K562 (cell line): ENCODE results near the gene PIH1D1. TPM values are rescaled to one million over a fixed set of nuclear protein-coding genes. Genes with fewer than 3 reads are reported as not detected.

Experiments used
- ATAC-seq: fragments of 200-7000 bp; cut with Tn5 transposase; 3 replicates; pipeline ENCODE4 v1.9.1; 2020; ENCODE audit warnings: moderate library complexity
- BruUV-seq: library from RNA; stranded (reverse); fragments of 400-500 nt; replicated peaks from 2 replicates; lab custom pipeline; 2021; lab: Mats Ljungman, UMichigan
- CTCF ChIA-PET: fragments of 300-600 bp; formaldehyde crosslinking; extraction: SDS; loops from one replicate; lab custom pipeline; 2021; ENCODE audit warnings: low intra/inter-chr PET ratio; lab: Yijun Ruan, JAX
- POLR2A ChIA-PET: fragments of 300-600, 350-650 bp; sonication (Branson Sonifier 250); formaldehyde crosslinking; extraction: SDS; loops from one replicate; lab custom pipeline; 2021; ENCODE audit warnings: antibody characterized with exemption, inconsistent platforms; lab: Yijun Ruan, JAX
- DNase-seq, 4 experiments: peaks; one replicate each; pipeline versions ENCODE4 v3.0.0 to v3.0.0-alpha.2; 2011 to 2018; ENCODE audit warnings: low spot score in 3 of 4, mixed read lengths in 3 of 4; ENCODE audit errors: extremely low read depth in 1 of 4
- FAIRE-seq: peaks from 2 replicates; lab custom pipeline; 2011; peaks lifted over from hg19 to GRCh38; lab: Jason Lieb, UNC
- H2AFZ ChIP-seq: 2 replicates; pipeline ENCODE4 v1.6.0; 2011; ENCODE audit warnings: low read depth, low read length, control low read depth, inconsistent platforms
- H3K27ac ChIP-seq: fragments of 200-600 bp; 3 replicates; pipeline ENCODE4 v1.8.0; 2011; ENCODE audit warnings: low read depth, mild to moderate bottlenecking, control low read depth, inconsistent platforms, low read length, moderate library complexity, mixed read lengths; ENCODE audit errors: extremely low read depth
- H3K27me3 ChIP-seq, 2 experiments: fragments of 300-600 bp in 1 of 2; 2 replicates in 1 of 2; 3 replicates in 1 of 2; pipeline versions ENCODE4 v1.6.0 to v1.8.0; 2011; ENCODE audit warnings: inconsistent platforms in 2 of 2, low read length in 2 of 2, mild to moderate bottlenecking in 1 of 2, mixed read lengths in 1 of 2, moderate library complexity in 1 of 2; ENCODE audit not compliant: control insufficient read depth in 2 of 2, insufficient read depth in 2 of 2
- H3K36me3 ChIP-seq: fragments of 300-600 bp; 3 replicates; pipeline ENCODE4 v1.8.0; 2011; ENCODE audit warnings: mild to moderate bottlenecking, low read length, inconsistent platforms; ENCODE audit not compliant: control insufficient read depth, insufficient read depth
- H3K4me1 ChIP-seq, 2 experiments: fragments of 200-600 bp in 1 of 2; replicated peaks in 1 of 2; 2 replicates in 1 of 2; 3 replicates in 1 of 2; pipeline versions ENCODE4 v1.5.1 to v1.8.0; 2011; ENCODE audit warnings: inconsistent platforms in 2 of 2, low read length in 2 of 2, mild to moderate bottlenecking in 1 of 2, mixed read lengths in 1 of 2, moderate library complexity in 1 of 2; ENCODE audit not compliant: control insufficient read depth in 2 of 2, insufficient read depth in 2 of 2
- H3K4me2 ChIP-seq: 2 replicates; pipeline ENCODE4 v1.6.1; 2011; ENCODE audit warnings: low read length, control low read depth, inconsistent platforms, mixed read lengths; ENCODE audit not compliant: insufficient read depth
- H3K4me3 ChIP-seq: fragments of 200-600 bp; sonication (generic), shearing (Covaris generic); 2 replicates; pipeline ENCODE4 v1.5.1; 2016; ENCODE audit warnings: control low read depth, inconsistent platforms
- H3K79me2 ChIP-seq: fragments of 200-600 bp; 3 replicates; pipeline ENCODE4 v1.8.0; 2011; ENCODE audit warnings: low read length, inconsistent platforms; ENCODE audit not compliant: control insufficient read depth, insufficient read depth
- H3K9ac ChIP-seq, 2 experiments: 2 replicates each; pipeline versions ENCODE4 v1.6.0 to v1.6.1; 2011; ENCODE audit warnings: low read depth in 2 of 2, low read length in 2 of 2, control low read depth in 1 of 2, inconsistent platforms in 1 of 2, mild to moderate bottlenecking in 1 of 2, mixed read lengths in 1 of 2; ENCODE audit not compliant: insufficient read depth in 1 of 2
- H3K9me1 ChIP-seq: one replicate; pipeline ENCODE4 v1.6.0; 2011; ENCODE audit warnings: inconsistent platforms, mild to moderate bottlenecking, low read length, moderate library complexity; ENCODE audit not compliant: control insufficient read depth, insufficient read depth
- H3K9me3 ChIP-seq: replicated peaks from 2 replicates; pipeline ENCODE4 v1.5.1; 2011; ENCODE audit warnings: low read depth, low read length, inconsistent platforms; ENCODE audit not compliant: control insufficient read depth, insufficient read depth
- H4K20me1 ChIP-seq: replicated peaks from 2 replicates; pipeline ENCODE4 v1.6.1; 2011; ENCODE audit warnings: low read length, inconsistent platforms, mixed read lengths; ENCODE audit not compliant: control insufficient read depth, insufficient read depth
- CREM ChIP-seq: IDR thresholded peaks from 2 replicates; pipeline ENCODE4 v1.6.1; 2014; ENCODE audit warnings: antibody characterized with exemption, low read depth
- HNRNPL ChIP-seq: fragments of 200-400 bp; formaldehyde crosslinking; IDR thresholded peaks from 2 replicates; pipeline ENCODE4 v1.6.1; 2017; ENCODE audit warnings: low read depth, mild to moderate bottlenecking, low read length
- KAT2B ChIP-seq: IDR thresholded peaks from one replicate; pipeline ENCODE4 v1.6.1; 2012; ENCODE audit warnings: low read depth, mild to moderate bottlenecking, control low read depth, inconsistent platforms, low read length, moderate library complexity
- KAT8 ChIP-seq: fragments of 450-650 bp; IDR thresholded peaks from 2 replicates; pipeline ENCODE4 v1.6.1; 2016; ENCODE audit warnings: low read depth, mild to moderate bottlenecking
- L3MBTL2 ChIP-seq: fragments of 450-650 bp; IDR thresholded peaks from 2 replicates; pipeline ENCODE4 v1.6.1; 2016; ENCODE audit warnings: mild to moderate bottlenecking, moderate library complexity
- MTA3 ChIP-seq: fragments of 450-650 bp; formaldehyde crosslinking; IDR thresholded peaks from 2 replicates; pipeline ENCODE4 v1.6.1; 2017; ENCODE audit warnings: mild to moderate bottlenecking, borderline replicate concordance
- NFYB ChIP-seq: IDR thresholded peaks from 2 replicates; pipeline ENCODE4 v1.6.1; 2011; ENCODE audit warnings: mild to moderate bottlenecking, moderate library complexity; ENCODE audit not compliant: insufficient read length; ENCODE audit errors: extremely low read depth
- TEAD4 ChIP-seq, 2 experiments: sonication (generic) in 1 of 2; formaldehyde crosslinking in 1 of 2; IDR thresholded peaks; 2 replicates each; pipeline versions ENCODE4 v1.6.1 to v1.8.0; 2012 to 2022; ENCODE audit warnings: borderline replicate concordance in 1 of 2, inconsistent platforms in 1 of 2, low read length in 1 of 2, mild to moderate bottlenecking in 1 of 2, missing genetic modification reagents in 1 of 2
- ZNF583 ChIP-seq: fragments of 250-450 bp; sonication (Bioruptor Pico); IDR thresholded peaks from 2 replicates; pipeline ENCODE4 v1.4.0; 2020
- ZNF668 ChIP-seq: fragments of 250-450 bp; sonication (Bioruptor Pico); IDR thresholded peaks from 2 replicates; pipeline ENCODE4 v1.8.0; 2022; ENCODE audit warnings: mild to moderate bottlenecking, inconsistent platforms
- WGBS: fragments of 100-300 bp; shearing (Covaris generic); methylation state at CpG from one replicate; pipeline ENCODE4 v1.1.6; 2016; ENCODE audit warnings: low coverage, mixed read lengths; ENCODE audit not compliant: insufficient coverage; ENCODE audit errors: missing lambda C conversion rate; 5-methylcytosine and 5-hydroxymethylcytosine counted together
- in situ Hi-C: fragments of 300-500 bp; cut with MboI; formaldehyde crosslinking; loops from 4 replicates; pipeline ENCODE4 v1.15.0; 2018; ENCODE audit warnings: inconsistent platforms, mixed read lengths
- intact Hi-C: fragments of 100-400 bp; cut with micrococcal nuclease; formaldehyde crosslinking; loops from 2 replicates; pipeline ENCODE4 v1.14.2; 2022
- polyA plus RNA-seq, 8 experiments: library from polyadenylated mRNA; depleted of rRNA in 4 of 8; stranded (reverse) in 5 of 8; unstranded in 3 of 8; fragments of >200 nt; fragmentation: Nextera tagmentation in 2 of 8; fragmentation: Illumina TruSeq in 1 of 8; extraction: Ambion mirVana in 2 of 8; extraction: Trizol in 1 of 8; gene quantifications; 2 replicates each; pipeline versions ENCODE4 v1.2.1 to v1.2.3, GENCODE V29; 2011 to 2014; ENCODE audit warnings: inconsistent platforms in 1 of 8, missing spikeins in 1 of 8
- total RNA-seq, 7 experiments: library from RNA; depleted of rRNA in 6 of 7; stranded (reverse); fragments of >200 nt in 6 of 7; fragmentation: Illumina TruSeq in 2 of 7; extraction: Trizol in 2 of 7; gene quantifications; 2 replicates each; pipeline versions ENCODE4 v1.2.1 to v1.2.3, GENCODE V29; 2011 to 2021; ENCODE audit warnings: low replicate concordance in 1 of 7
- TF ChIP-seq, protein P1 (sequence below): fragments of 250-450 bp; sonication (Bioruptor Pico); IDR thresholded peaks from 2 replicates; pipeline ENCODE4 v1.9.0; 2021; ENCODE audit warnings: mild to moderate bottlenecking
- TF ChIP-seq, protein P2 (sequence below): sonication (generic); formaldehyde crosslinking; IDR thresholded peaks from 2 replicates; pipeline ENCODE4 v1.8.1; 2023; ENCODE audit warnings: mild to moderate bottlenecking, missing genetic modification reagents
- TF ChIP-seq, protein P3 (sequence below): sonication (generic); formaldehyde crosslinking; IDR thresholded peaks from 2 replicates; pipeline ENCODE4 v1.8.1; 2023; ENCODE audit warnings: missing genetic modification reagents, mild to moderate bottlenecking, borderline replicate concordance

PIH1D1 gene
- total and polyA plus RNA-seq, 9 of the 15 experiments (the other 6 are each of a cell fraction or from before 2014, with no cell fraction given): 26.5 to 224 (median 137) TPM

DNA sequence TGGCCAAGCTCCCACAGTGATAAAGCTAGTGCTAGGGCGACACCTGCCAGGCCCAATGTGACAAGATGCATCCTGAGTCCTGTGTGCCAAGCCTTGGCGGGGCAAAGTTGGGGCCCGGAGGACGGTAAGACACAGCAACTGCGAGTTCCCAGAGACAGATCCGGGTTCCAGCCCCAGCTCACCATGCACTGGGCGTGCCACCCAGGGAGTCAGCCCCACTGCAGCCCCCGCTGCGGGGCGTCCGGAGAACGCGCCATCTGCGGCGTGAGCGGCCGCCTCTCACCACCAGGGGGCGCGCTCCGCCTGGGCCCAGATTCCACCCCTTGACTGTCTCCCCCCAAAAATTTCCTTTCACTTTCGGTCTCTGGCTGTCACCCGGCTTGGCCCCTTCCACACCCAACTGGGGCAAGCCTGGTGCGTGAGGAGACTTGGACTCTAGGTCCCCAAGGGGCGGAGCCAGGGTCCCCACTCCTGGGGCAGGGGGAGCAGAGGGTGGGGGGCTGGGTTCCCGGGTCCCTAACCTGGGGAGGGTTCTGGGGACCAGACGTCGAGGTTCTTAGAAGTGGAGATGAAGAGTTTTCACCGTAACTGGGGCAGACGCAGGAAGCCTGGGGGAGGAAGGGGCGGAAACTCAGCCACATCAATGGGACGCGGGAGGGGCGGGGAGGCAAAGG is 22.4 kb upstream of the PIH1D1 start, which contains the start of gene FLT3LG:
FLT3LG (plus strand) TSS at position 348 of the 674 bp plus-strand sequence. CDS start 425 bp downstream, outside the sequence.
- ATAC-seq (peak; percentile 76), DNase-seq (peak; percentile 87 to 91 (median 88)), FAIRE-seq (peak; percentile 46)
- Histone ChIP-seq H3K9me1 (no peaks in the 10 kb centered on the region), H3K4me1 (peaks cover 14 to 52% of the 10 kb centered on the region in 2 experiments), H4K20me1 (peaks cover 3% of the 10 kb centered on the region; the same call in 1 of the 2 replicates), H2AFZ (peak within 1 kb of the TSS; percentile 94), H3K36me3 (peaks cover 12% of the 10 kb centered on the region; the same call in 1 of the 3 replicates), H3K27me3 (no peaks in the 10 kb centered on the region), H3K4me2 (peak within 1 kb of the TSS; percentile 73), H3K4me3 (peak within 1 kb of the TSS; percentile 56), H3K9ac (peak within 1 kb of the TSS; percentile 53 to 94; a peak in 3 of 4 replicates), H3K9me3 (no peaks in the 10 kb centered on the region), H3K79me2 (no peaks in the 10 kb centered on the region), H3K27ac (peak within 1 kb of the TSS; percentile 29; the same call in 2 of the 3 replicates)
- intact Hi-C loops: loop anchor here (1.0 kb wide), 1 partner anchor 29 kb away; no protein-coding TSS in a partner anchor
- CTCF ChIA-PET: interaction anchor here (0.6 to 1.3 kb wide), 5 partner anchors 29 to 204 kb away, joined by 3 to 9 read pairs (median 5); no protein-coding TSS in a partner anchor
- WGBS: under 1% methylated on average over 27 of the region's 33 CpGs
- no TSS peak for BruUV-seq
- in situ Hi-C loops: no loop called here
- POLR2A ChIA-PET: interaction anchor here (0.6 kb wide), 1 partner anchor 21 kb away, joined by 3 read pairs; no protein-coding TSS in a partner anchor
- TF ChIP-seq KAT2B: peak; percentile 75
- TF ChIP-seq MTA3: peak; percentile 90
- TF ChIP-seq NFYB: no peak
- no peak for TF ChIP-seq HNRNPL
- no peak for TF ChIP-seq ZNF668
- TF ChIP-seq, protein P1, sequence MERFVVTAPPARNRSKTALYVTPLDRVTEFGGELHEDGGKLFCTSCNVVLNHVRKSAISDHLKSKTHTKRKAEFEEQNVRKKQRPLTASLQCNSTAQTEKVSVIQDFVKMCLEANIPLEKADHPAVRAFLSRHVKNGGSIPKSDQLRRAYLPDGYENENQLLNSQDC (CRISPR knock-in tag): no peak
- TF ChIP-seq, protein P2, sequence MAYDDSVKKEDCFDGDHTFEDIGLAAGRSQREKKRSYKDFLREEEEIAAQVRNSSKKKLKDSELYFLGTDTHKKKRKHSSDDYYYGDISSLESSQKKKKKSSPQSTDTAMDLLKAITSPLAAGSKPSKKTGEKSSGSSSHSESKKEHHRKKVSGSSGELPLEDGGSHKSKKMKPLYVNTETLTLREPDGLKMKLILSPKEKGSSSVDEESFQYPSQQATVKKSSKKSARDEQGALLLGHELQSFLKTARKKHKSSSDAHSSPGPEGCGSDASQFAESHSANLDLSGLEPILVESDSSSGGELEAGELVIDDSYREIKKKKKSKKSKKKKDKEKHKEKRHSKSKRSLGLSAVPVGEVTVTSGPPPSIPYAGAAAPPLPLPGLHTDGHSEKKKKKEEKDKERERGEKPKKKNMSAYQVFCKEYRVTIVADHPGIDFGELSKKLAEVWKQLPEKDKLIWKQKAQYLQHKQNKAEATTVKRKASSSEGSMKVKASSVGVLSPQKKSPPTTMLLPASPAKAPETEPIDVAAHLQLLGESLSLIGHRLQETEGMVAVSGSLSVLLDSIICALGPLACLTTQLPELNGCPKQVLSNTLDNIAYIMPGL (CRISPR knock-in tag): peak; percentile 35; the same call in 1 of the 2 replicates
- TF ChIP-seq CREM: peak; percentile 69
- peak; percentile 60; the same call in 1 of the 2 replicates for TF ChIP-seq ZNF583 (CRISPR knock-in tag)
- no peak for TF ChIP-seq KAT8
- 0 out of 2 replicates have a peak, but pooled peaks have one; percentile 29 for TF ChIP-seq TEAD4 (IDR thresholded peaks at IDR 0.05; ENCODE audit: low read length)
- TF ChIP-seq TEAD4 (CRISPR knock-in tag; IDR thresholded peaks at IDR 0.05; ENCODE audit: borderline replicate concordance): no peak
- TF ChIP-seq, protein P3, sequence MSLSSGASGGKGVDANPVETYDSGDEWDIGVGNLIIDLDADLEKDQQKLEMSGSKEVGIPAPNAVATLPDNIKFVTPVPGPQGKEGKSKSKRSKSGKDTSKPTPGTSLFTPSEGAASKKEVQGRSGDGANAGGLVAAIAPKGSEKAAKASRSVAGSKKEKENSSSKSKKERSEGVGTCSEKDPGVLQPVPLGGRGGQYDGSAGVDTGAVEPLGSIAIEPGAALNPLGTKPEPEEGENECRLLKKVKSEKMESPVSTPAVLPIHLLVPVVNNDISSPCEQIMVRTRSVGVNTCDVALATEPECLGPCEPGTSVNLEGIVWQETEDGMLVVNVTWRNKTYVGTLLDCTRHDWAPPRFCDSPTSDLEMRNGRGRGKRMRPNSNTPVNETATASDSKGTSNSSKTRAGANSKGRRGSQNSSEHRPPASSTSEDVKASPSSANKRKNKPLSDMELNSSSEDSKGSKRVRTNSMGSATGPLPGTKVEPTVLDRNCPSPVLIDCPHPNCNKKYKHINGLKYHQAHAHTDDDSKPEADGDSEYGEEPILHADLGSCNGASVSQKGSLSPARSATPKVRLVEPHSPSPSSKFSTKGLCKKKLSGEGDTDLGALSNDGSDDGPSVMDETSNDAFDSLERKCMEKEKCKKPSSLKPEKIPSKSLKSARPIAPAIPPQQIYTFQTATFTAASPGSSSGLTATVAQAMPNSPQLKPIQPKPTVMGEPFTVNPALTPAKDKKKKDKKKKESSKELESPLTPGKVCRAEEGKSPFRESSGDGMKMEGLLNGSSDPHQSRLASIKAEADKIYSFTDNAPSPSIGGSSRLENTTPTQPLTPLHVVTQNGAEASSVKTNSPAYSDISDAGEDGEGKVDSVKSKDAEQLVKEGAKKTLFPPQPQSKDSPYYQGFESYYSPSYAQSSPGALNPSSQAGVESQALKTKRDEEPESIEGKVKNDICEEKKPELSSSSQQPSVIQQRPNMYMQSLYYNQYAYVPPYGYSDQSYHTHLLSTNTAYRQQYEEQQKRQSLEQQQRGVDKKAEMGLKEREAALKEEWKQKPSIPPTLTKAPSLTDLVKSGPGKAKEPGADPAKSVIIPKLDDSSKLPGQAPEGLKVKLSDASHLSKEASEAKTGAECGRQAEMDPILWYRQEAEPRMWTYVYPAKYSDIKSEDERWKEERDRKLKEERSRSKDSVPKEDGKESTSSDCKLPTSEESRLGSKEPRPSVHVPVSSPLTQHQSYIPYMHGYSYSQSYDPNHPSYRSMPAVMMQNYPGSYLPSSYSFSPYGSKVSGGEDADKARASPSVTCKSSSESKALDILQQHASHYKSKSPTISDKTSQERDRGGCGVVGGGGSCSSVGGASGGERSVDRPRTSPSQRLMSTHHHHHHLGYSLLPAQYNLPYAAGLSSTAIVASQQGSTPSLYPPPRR (CRISPR knock-in tag): no peak
- TF ChIP-seq L3MBTL2: peak; percentile 59
